ENCODE measurements around the gene EVC. TPM values are rescaled to one million over a fixed set of nuclear protein-coding genes. Genes with fewer than 3 reads are reported as not detected.
A peak's percentile ranks its signal among the peaks of the same experiment; 100 is the strongest.

Gene EVC
- total and polyA plus RNA-seq, 3 experiments from 2014 or later, result 0.02 to 2.3 (median 1.6) TPM

GRCh38 chr4:5742968-5743367 is 32.0 kb downstream of the EVC start:
- H3K36me3 Mint-ChIP-seq, result no peaks in the 10 kb centered on the region
- no peaks in the 10 kb centered on the region for H3K4me1 Mint-ChIP-seq
- Histone ChIP-seq H3K27ac (ENCODE audit: low read depth, low read length) (no peak overlapping the region), H3K4me3 (ENCODE audit: low read length) (no peak overlapping the region), H3K9me3 (ENCODE audit: low read length) (no peaks in the 10 kb centered on the region), H3K36me3 (ENCODE audit: insufficient read depth, low read length) (no peaks in the 10 kb centered on the region), H3K4me1 (ENCODE audit: insufficient read depth, low read length) (no peaks in the 10 kb centered on the region), H3K27me3 (ENCODE audit: insufficient read depth, low read length, poor library complexity, severe bottlenecking) (no peaks in the 10 kb centered on the region)
- ChIA-PET POLR2A (no interaction called here), CTCF (no interaction called here)
- H3K9me3 Mint-ChIP-seq, result peaks cover 0 to 2% (median 0%) of the 10 kb centered on the region in 5 donors
- no peak overlapping the region for H3K4me3 Mint-ChIP-seq
- peaks cover 0 to 3% of the 10 kb centered on the region in 2 donors for H3K27me3 Mint-ChIP-seq
- DNase-seq, result no peak
- H3K27ac Mint-ChIP-seq, result no peak overlapping the region

- H3K4me3 ChIP-seq (ENCODE audit: low read length), result no peak overlapping the region
- H3K36me3 ChIP-seq (ENCODE audit: insufficient read depth, low read length), result no peaks in the 10 kb centered on the region
- peaks cover 0 to 2% (median 0%) of the 10 kb centered on the region in 5 donors for H3K9me3 Mint-ChIP-seq
- H3K27me3 ChIP-seq (ENCODE audit: insufficient read depth, low read length, poor library complexity, severe bottlenecking), result no peaks in the 10 kb centered on the region
- H3K27ac Mint-ChIP-seq, result no peak overlapping the region
- no peak for DNase-seq
- ChIA-PET POLR2A (no interaction called here), CTCF (no interaction called here)
- H3K4me1 Mint-ChIP-seq, result no peaks in the 10 kb centered on the region
- no peaks in the 10 kb centered on the region for H3K9me3 ChIP-seq (ENCODE audit: low read length)
- no peak overlapping the region for H3K4me3 Mint-ChIP-seq
- H3K27ac ChIP-seq (ENCODE audit: low read depth, low read length), result no peak overlapping the region
- no peaks in the 10 kb centered on the region for H3K36me3 Mint-ChIP-seq
- H3K27me3 Mint-ChIP-seq, result peaks cover 0 to 3% of the 10 kb centered on the region in 2 donors
- H3K4me1 ChIP-seq (ENCODE audit: insufficient read depth, low read length), result no peaks in the 10 kb centered on the region
Observed at GRCh38 chr4:5746250-5746649, 35.2 kb downstream of the EVC start.

GRCh38 chr4:5746829-5747737 is 36.1 kb downstream of the EVC start:
- Mint-ChIP-seq H3K4me3 (no peak overlapping the region), H3K36me3 (no peaks in the 10 kb centered on the region), H3K27me3 (peaks cover 0 to 3% of the 10 kb centered on the region in 2 donors), H3K4me1 (no peaks in the 10 kb centered on the region), H3K9me3 (peaks cover 0 to 2% (median 0%) of the 10 kb centered on the region in 5 donors), H3K27ac (no peak overlapping the region)
- H3K9me3 ChIP-seq (ENCODE audit: low read length), result no peaks in the 10 kb centered on the region
- no peak overlapping the region for H3K4me3 ChIP-seq (ENCODE audit: low read length)
- no peak for DNase-seq
- no peak overlapping the region for H3K27ac ChIP-seq (ENCODE audit: low read depth, low read length)
- CTCF ChIA-PET, result no interaction called here
- POLR2A ChIA-PET, result no interaction called here
- no peaks in the 10 kb centered on the region for H3K27me3 ChIP-seq (ENCODE audit: insufficient read depth, low read length, poor library complexity, severe bottlenecking)
- H3K4me1 ChIP-seq (ENCODE audit: insufficient read depth, low read length), result no peaks in the 10 kb centered on the region
- no peaks in the 10 kb centered on the region for H3K36me3 ChIP-seq (ENCODE audit: insufficient read depth, low read length)

- Mint-ChIP-seq H3K27ac (no peak overlapping the region), H3K27me3 (peaks cover 0 to 3% of the 10 kb centered on the region in 2 donors), H3K9me3 (peaks cover 0 to 2% (median 0%) of the 10 kb centered on the region in 5 donors), H3K36me3 (no peaks in the 10 kb centered on the region), H3K4me3 (no peak overlapping the region), H3K4me1 (no peaks in the 10 kb centered on the region)
- ChIA-PET POLR2A (no interaction called here), CTCF (no interaction called here)
- DNase-seq, result no peak
- Histone ChIP-seq H3K27me3 (ENCODE audit: insufficient read depth, low read length, poor library complexity, severe bottlenecking) (no peaks in the 10 kb centered on the region), H3K9me3 (ENCODE audit: low read length) (no peaks in the 10 kb centered on the region), H3K27ac (ENCODE audit: low read depth, low read length) (no peak overlapping the region), H3K4me1 (ENCODE audit: insufficient read depth, low read length) (no peaks in the 10 kb centered on the region), H3K4me3 (ENCODE audit: low read length) (no peak overlapping the region), H3K36me3 (ENCODE audit: insufficient read depth, low read length) (no peaks in the 10 kb centered on the region)
Observed at GRCh38 chr4:5747738-5748375, 36.9 kb downstream of the EVC start.

- Histone ChIP-seq H3K27ac (ENCODE audit: low read depth, low read length) (no peak overlapping the region), H3K36me3 (ENCODE audit: insufficient read depth, low read length) (no peaks in the 10 kb centered on the region), H3K4me1 (ENCODE audit: insufficient read depth, low read length) (no peaks in the 10 kb centered on the region), H3K27me3 (ENCODE audit: insufficient read depth, low read length, poor library complexity, severe bottlenecking) (no peaks in the 10 kb centered on the region), H3K9me3 (ENCODE audit: low read length) (no peaks in the 10 kb centered on the region), H3K4me3 (ENCODE audit: low read length) (no peak overlapping the region)
- Mint-ChIP-seq H3K4me3 (no peak overlapping the region), H3K36me3 (no peaks in the 10 kb centered on the region), H3K4me1 (no peaks in the 10 kb centered on the region), H3K27me3 (peaks cover 0 to 6% of the 10 kb centered on the region in 2 donors), H3K9me3 (peaks cover 0 to 2% (median 0%) of the 10 kb centered on the region in 5 donors), H3K27ac (no peak overlapping the region)
- ChIA-PET CTCF (no interaction called here), POLR2A (no interaction called here)
- DNase-seq, result no peak
Observed at GRCh38 chr4:5749568-5749967, 38.6 kb downstream of the EVC start.

- H3K4me1 ChIP-seq (ENCODE audit: insufficient read depth, low read length), result no peaks in the 10 kb centered on the region
- no peak for DNase-seq
- no peak overlapping the region for H3K4me3 ChIP-seq (ENCODE audit: low read length)
- no peak overlapping the region for H3K27ac ChIP-seq (ENCODE audit: low read depth, low read length)
- H3K9me3 ChIP-seq (ENCODE audit: low read length), result no peaks in the 10 kb centered on the region
- peak overlapping the region in 1 of 8 donors; percentile 53 for H3K27ac Mint-ChIP-seq
- no peaks in the 10 kb centered on the region for H3K4me1 Mint-ChIP-seq
- H3K36me3 ChIP-seq (ENCODE audit: insufficient read depth, low read length), result no peaks in the 10 kb centered on the region
- H3K4me3 Mint-ChIP-seq, result no peak overlapping the region
- ChIA-PET POLR2A (no interaction called here), CTCF (no interaction called here)
- H3K27me3 ChIP-seq (ENCODE audit: insufficient read depth, low read length, poor library complexity, severe bottlenecking), result no peaks in the 10 kb centered on the region
- peaks cover 0 to 6% of the 10 kb centered on the region in 2 donors for H3K27me3 Mint-ChIP-seq
- peaks cover 0 to 2% (median 0%) of the 10 kb centered on the region in 5 donors for H3K9me3 Mint-ChIP-seq
- no peaks in the 10 kb centered on the region for H3K36me3 Mint-ChIP-seq
Observed at GRCh38 chr4:5750052-5750945, 39.3 kb downstream of the EVC start.

GRCh38 chr4:5750946-5751665 is 40.1 kb downstream of the EVC start:
- CTCF ChIA-PET, result no interaction called here
- no peak overlapping the region for H3K27ac ChIP-seq (ENCODE audit: low read depth, low read length)
- H3K4me3 Mint-ChIP-seq, result no peak overlapping the region
- H3K9me3 Mint-ChIP-seq, result peaks cover 0 to 2% (median 0%) of the 10 kb centered on the region in 5 donors
- no peaks in the 10 kb centered on the region for H3K36me3 ChIP-seq (ENCODE audit: insufficient read depth, low read length)
- H3K27me3 Mint-ChIP-seq, result peaks cover 0 to 5% of the 10 kb centered on the region in 2 donors
- no peaks in the 10 kb centered on the region for H3K27me3 ChIP-seq (ENCODE audit: insufficient read depth, low read length, poor library complexity, severe bottlenecking)
- no peak for DNase-seq
- H3K9me3 ChIP-seq (ENCODE audit: low read length), result no peaks in the 10 kb centered on the region
- H3K27ac Mint-ChIP-seq, result no peak overlapping the region
- POLR2A ChIA-PET, result no interaction called here
- no peaks in the 10 kb centered on the region for H3K4me1 ChIP-seq (ENCODE audit: insufficient read depth, low read length)
- H3K36me3 Mint-ChIP-seq, result no peaks in the 10 kb centered on the region
- H3K4me3 ChIP-seq (ENCODE audit: low read length), result no peak overlapping the region
- H3K4me1 Mint-ChIP-seq, result no peaks in the 10 kb centered on the region

All from CD8-positive, alpha-beta memory T cell (primary cell).